Measurements from ENCODE around the gene BNIP3. TPM values are rescaled to one million over a fixed set of nuclear protein-coding genes. Genes with fewer than 3 reads are reported as not detected.
"Not testable (repeated sequence)": the region's sequence is repeated elsewhere in the genome, so short reads cannot be mapped to it uniquely, and the experiment has no call there.

The BNIP3 gene
- total RNA-seq, 1 experiment from 2014 or later: 219 TPM

GRCh38 chr10:132003282-132003924 lies 21.7 kb upstream of the BNIP3 start:
- DNase-seq (ENCODE audit: extremely low read depth, low read depth): no peak

GRCh38 chr10:132002004-132002403 lies 20.3 kb upstream of the BNIP3 start:
- DNase-seq (ENCODE audit: extremely low read depth, low read depth): no peak

- peak; percentile 82 for DNase-seq (ENCODE audit: extremely low read depth, low read depth)
Measured at GRCh38 chr10:132001238-132001972, 19.7 kb upstream of the BNIP3 start.

DNA sequence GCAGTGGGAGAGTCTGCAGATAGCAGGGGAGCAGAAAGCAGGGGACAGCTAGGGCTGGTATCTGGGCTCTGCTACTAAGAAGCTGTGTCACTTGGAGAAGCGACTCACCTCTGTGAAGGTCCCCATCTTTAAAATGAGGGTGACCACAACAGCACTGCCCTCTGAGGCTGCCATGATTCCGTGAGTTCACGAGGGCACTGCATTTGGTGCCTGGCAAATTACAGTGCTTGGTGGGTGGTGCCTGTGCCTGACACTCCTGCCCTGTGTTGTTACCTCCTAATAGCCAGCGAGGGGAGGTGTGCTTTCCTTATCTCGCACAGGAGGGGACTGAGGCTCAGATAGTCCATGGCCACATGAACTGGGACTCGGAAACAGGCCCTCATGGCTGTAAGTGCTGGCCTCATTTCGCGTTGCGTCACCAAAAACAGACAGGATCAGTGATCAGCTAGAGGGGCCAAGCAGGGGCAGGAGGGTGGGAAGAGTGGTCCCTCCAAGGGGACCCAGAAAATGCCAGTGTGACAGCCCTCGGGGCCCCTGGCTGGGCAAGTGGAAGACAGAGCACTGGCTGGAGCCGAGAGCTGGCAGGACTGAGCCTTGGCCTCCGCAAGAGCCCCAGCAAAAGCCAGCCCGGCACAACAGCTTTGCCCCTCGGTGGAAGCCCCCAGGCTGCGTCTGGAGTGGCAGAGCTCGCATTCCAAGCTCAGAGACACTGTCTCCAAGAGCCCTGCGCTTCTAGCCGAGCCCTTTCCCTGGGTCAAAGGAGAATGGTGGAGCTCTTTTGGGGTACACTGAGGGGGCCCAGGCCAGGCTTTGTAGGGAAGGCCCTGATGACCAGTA lies 17.3 kb upstream of the BNIP3 start:
- DNase-seq (ENCODE audit: extremely low read depth, low read depth): no peak

GRCh38 chr10:131998050-131998844 lies 16.5 kb upstream of the BNIP3 start:
- no peak for DNase-seq (ENCODE audit: extremely low read depth, low read depth)

- DNase-seq (ENCODE audit: extremely low read depth, low read depth): peak; percentile 60
Measured at GRCh38 chr10:131997366-131998049, 15.8 kb upstream of the BNIP3 start.

GRCh38 chr10:131996466-131997365 lies 15.0 kb upstream of the BNIP3 start:
- no peak for DNase-seq (ENCODE audit: extremely low read depth, low read depth)

DNA sequence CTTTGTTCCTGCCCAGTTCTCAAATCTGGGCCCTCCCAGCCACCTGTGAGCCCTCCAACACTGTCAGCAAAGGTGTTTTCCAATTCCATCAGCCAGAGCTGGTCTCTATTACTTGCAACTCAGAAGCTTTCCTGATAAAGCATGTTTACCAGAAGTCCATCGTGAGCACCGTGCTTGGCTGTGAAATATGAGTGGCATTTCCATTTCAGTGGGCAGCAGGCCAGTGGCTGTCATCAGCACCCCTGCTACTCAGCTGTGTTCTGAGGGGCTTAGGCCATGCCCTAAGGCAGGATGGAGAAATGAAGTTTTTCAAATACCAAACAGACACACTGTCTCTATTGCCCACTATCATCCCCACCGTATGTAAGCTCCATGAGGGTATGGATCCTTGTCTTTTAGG lies 12.7 kb upstream of the BNIP3 start:
- no peak for DNase-seq (ENCODE audit: extremely low read depth, low read depth)

DNA sequence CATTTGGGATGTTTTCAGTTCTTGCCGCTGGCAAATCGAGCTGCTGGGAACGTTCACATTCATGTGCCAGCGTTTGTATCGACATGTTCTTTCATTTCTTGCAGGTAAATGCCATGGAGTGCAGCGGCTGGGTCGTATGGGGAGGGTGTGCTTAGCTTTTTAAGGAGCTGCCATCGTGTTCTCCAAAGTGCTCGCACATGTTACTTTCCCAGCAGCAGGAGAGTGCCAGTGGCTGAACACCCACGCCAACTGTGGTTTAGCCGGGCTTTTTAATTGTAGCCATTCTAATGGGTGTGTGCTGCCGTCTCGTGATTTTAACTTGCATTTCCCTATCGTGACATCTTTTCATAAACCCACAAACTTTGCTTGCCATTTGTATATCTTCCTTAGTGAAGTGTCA lies 11.6 kb upstream of the BNIP3 start:
- no peak for DNase-seq (ENCODE audit: extremely low read depth, low read depth)

DNA sequence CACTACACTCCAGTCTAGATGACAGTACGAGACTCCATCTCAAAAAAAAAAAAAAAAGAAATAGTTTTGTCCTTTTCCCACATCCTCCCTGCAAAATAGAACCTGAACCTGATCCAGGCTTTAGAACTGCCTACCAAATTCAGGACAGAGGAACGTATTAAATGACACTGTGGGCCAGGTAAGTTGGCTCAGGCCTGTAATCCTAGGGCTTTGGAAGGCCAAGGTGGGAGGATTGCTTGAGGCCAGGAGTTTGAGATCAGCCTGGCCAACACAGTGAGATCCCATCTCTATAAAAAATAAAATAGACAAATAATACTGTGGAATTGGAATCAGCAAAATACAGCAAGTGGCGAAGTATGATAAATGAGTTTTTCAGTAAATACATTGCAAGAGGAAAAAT lies 10.0 kb upstream of the BNIP3 start:
- no peak for DNase-seq (ENCODE audit: extremely low read depth, low read depth)

DNA sequence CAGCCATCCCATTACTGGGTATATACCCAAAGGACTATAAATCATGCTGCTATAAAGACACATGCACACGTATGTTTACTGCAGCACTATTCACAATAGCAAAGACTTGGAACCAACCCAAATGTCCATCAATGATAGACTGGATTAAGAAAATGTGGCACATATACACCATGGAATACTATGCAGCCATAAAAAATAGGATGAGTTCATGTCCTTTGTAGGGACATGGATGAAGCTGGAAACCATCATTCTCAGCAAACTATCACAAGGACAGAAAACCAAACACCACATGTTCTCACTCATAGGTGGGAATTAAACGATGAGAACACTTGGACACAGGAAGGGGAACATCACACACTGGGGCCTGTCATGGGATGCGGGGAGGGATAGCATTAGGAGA lies 6.1 kb upstream of the BNIP3 start:
- not testable (repeated sequence) for DNase-seq (ENCODE audit: extremely low read depth, low read depth)

GRCh38 chr10:131987301-131987700 lies 5.6 kb upstream of the BNIP3 start:
- not testable (repeated sequence) for DNase-seq (ENCODE audit: extremely low read depth, low read depth)

- not testable (repeated sequence) for DNase-seq (ENCODE audit: extremely low read depth, low read depth)
Measured at GRCh38 chr10:131986851-131987250, 5.1 kb upstream of the BNIP3 start.

DNA sequence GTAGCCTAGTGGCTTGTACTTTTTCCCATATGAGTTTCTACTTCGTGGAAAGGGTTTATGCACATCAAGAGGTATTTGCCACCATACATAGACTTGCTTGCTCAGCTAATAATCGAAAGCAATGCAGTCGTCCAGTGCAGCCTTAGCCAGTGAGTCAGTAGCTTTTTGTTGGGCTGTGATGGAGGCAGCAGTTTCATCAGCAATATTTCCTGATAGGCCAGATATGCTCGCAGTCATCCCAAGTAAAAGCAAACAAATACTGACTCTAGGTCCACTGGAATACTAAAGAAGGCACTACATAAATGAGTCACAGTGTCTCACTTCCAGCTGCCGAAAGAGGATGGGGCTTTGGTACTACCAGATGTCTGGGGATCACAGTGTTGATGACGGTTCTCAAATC lies 2.1 kb upstream of the BNIP3 start:
- DNase-seq (ENCODE audit: extremely low read depth, low read depth): peak; percentile 51

- no peak for DNase-seq (ENCODE audit: extremely low read depth, low read depth)
Measured at GRCh38 chr10:131982796-131983195, 1.1 kb upstream of the BNIP3 start.

- DNase-seq (ENCODE audit: extremely low read depth, low read depth): no peak
Measured at GRCh38 chr10:131982185-131982756, 548 bp upstream of the BNIP3 start.

- DNase-seq (ENCODE audit: extremely low read depth, low read depth): no peak
Measured at GRCh38 chr10:131980761-131981428, 828 bp downstream of the BNIP3 start.

GRCh38 chr10:131980321-131980720 lies 1.4 kb downstream of the BNIP3 start:
- DNase-seq (ENCODE audit: extremely low read depth, low read depth): no peak
